Measurements from ENCODE around the gene IL34. TPM values are rescaled to one million over a fixed set of nuclear protein-coding genes. Genes with fewer than 3 reads are reported as not detected.

IL34 gene
- total RNA-seq, 1 experiment from 2014 or later, result not detected

- TF ChIP-seq REST (IDR thresholded peaks at IDR 0.05; ENCODE audit: low read depth) (no peak), ELF1 (IDR thresholded peaks at IDR 0.05; ENCODE audit: borderline replicate concordance, low read depth) (no peak), POLR2AphosphoS5 (IDR thresholded peaks at IDR 0.05; ENCODE audit: low read depth, low read length) (no peak), SRF (IDR thresholded peaks at IDR 0.05; ENCODE audit: low read depth) (no peak), CBX3 (IDR thresholded peaks at IDR 0.05; ENCODE audit: low read depth) (no peak), CEBPB (IDR thresholded peaks at IDR 0.05; ENCODE audit: low read depth) (no peak)
- Histone ChIP-seq H3K9me3 (ENCODE audit: control insufficient read depth in 1 of 2, insufficient read depth in 1 of 2, low read depth in 1 of 2, low read length in 2 of 2) (no peaks in the 10 kb centered on the region; a peak in 2 of 4 replicates), H3K9ac (ENCODE audit: low read length) (no peak overlapping the region), H3K4me2 (ENCODE audit: low read length) (no peak overlapping the region), H3K9me2 (ENCODE audit: insufficient read depth) (no peaks in the 10 kb centered on the region), H3K27ac (ENCODE audit: low read depth, low read length) (no peak overlapping the region), H3K4me3 (replicated peaks in 1 of 2; ENCODE audit: low read depth in 1 of 2, low read length in 2 of 2) (no peak overlapping the region), H3K79me2 (ENCODE audit: insufficient read depth, low read length) (no peaks in the 10 kb centered on the region), H2AFZ (ENCODE audit: low read depth, low read length, poor library complexity, severe bottlenecking) (no peak overlapping the region), H4K20me1 (ENCODE audit: insufficient read depth) (no peaks in the 10 kb centered on the region), H3K4me1 (ENCODE audit: control insufficient read depth in 1 of 2, insufficient read depth in 2 of 2, low read length in 2 of 2) (no peaks in the 10 kb centered on the region), H3K27me3 (ENCODE audit: insufficient read depth, low read length) (no peaks in the 10 kb centered on the region), H3K36me3 (ENCODE audit: control insufficient read depth in 1 of 2, insufficient read depth in 2 of 2, low read length in 2 of 2) (no peaks in the 10 kb centered on the region)
- ChIA-PET RAD21 (ENCODE audit: low non-redundant PET in 1 of 2, low total read pairs in 2 of 2, uncharacterized antibody in 2 of 2, unreplicated experiment in 2 of 2) (no interaction called here), CTCF (no interaction called here), POLR2A (no interaction called here)
- DNase-seq (ENCODE audit: low read depth, low spot score), result no peak
- no peak for ATAC-seq
- BruUV-seq (replicated peaks), result no TSS peak
- intact Hi-C loops (cut with micrococcal nuclease), result no loop called here
These were observed 11.5 kb upstream of the IL34 start for GRCh38 chr16:70634861-70635260.

GRCh38 chr16:70635336-70636016 lies 10.9 kb upstream of the IL34 start:
- ChIA-PET POLR2A (no interaction called here), CTCF (no interaction called here), RAD21 (ENCODE audit: low non-redundant PET in 1 of 2, low total read pairs in 2 of 2, uncharacterized antibody in 2 of 2, unreplicated experiment in 2 of 2) (no interaction called here)
- no peaks in the 10 kb centered on the region for H3K79me2 ChIP-seq (ENCODE audit: insufficient read depth, low read length)
- H4K20me1 ChIP-seq (ENCODE audit: insufficient read depth), result no peaks in the 10 kb centered on the region
- no peaks in the 10 kb centered on the region for H3K27me3 ChIP-seq (ENCODE audit: insufficient read depth, low read length)
- no peak for DNase-seq (ENCODE audit: low read depth, low spot score)
- H3K4me1 ChIP-seq (ENCODE audit: control insufficient read depth in 1 of 2, insufficient read depth in 2 of 2, low read length in 2 of 2), result no peaks in the 10 kb centered on the region
- H3K9ac ChIP-seq (ENCODE audit: low read length), result no peak overlapping the region
- H3K4me2 ChIP-seq (ENCODE audit: low read length), result no peak overlapping the region
- no peak overlapping the region for H3K4me3 ChIP-seq (replicated peaks in 1 of 2; ENCODE audit: low read depth in 1 of 2, low read length in 2 of 2)
- no TSS peak for BruUV-seq (replicated peaks)
- intact Hi-C loops (cut with micrococcal nuclease), result no loop called here
- H3K9me3 ChIP-seq (ENCODE audit: control insufficient read depth in 1 of 2, insufficient read depth in 1 of 2, low read depth in 1 of 2, low read length in 2 of 2), result no peaks in the 10 kb centered on the region; a peak in 2 of 4 replicates
- ATAC-seq, result no peak
- no peak overlapping the region for H2AFZ ChIP-seq (ENCODE audit: low read depth, low read length, poor library complexity, severe bottlenecking)
- H3K27ac ChIP-seq (ENCODE audit: low read depth, low read length), result no peak overlapping the region
- no peaks in the 10 kb centered on the region for H3K9me2 ChIP-seq (ENCODE audit: insufficient read depth)
- no peaks in the 10 kb centered on the region for H3K36me3 ChIP-seq (ENCODE audit: control insufficient read depth in 1 of 2, insufficient read depth in 2 of 2, low read length in 2 of 2)
- TF ChIP-seq EZH2 (IDR thresholded peaks at IDR 0.05) (no peak), REST (IDR thresholded peaks at IDR 0.05; ENCODE audit: low read depth) (no peak), ELF1 (IDR thresholded peaks at IDR 0.05; ENCODE audit: borderline replicate concordance, low read depth) (no peak), SIN3A (IDR thresholded peaks at IDR 0.05; ENCODE audit: low read depth) (no peak), CTCF (IDR thresholded peaks at IDR 0.05 in 2 of 3, conservative IDR thresholded peaks at IDR 0.05 in 1 of 3; ENCODE audit: borderline replicate concordance in 1 of 3, insufficient read depth in 1 of 3, low read depth in 2 of 3, low read length in 2 of 3) (no peak), ZFX (IDR thresholded peaks at IDR 0.05) (no peak), CBX3 (IDR thresholded peaks at IDR 0.05; ENCODE audit: low read depth) (no peak)

All from HCT116 (cell line).